ENCODE measurements around the gene FRMD4B. TPM values are rescaled to one million over a fixed set of nuclear protein-coding genes. Genes with fewer than 3 reads are reported as not detected.
"Not testable (repeated sequence)": the region's sequence is repeated elsewhere in the genome, so short reads cannot be mapped to it uniquely, and the experiment has no call there.

Gene FRMD4B
- total RNA-seq, 2 experiments from 2014 or later, result 41.2 to 41.4 TPM

DNA sequence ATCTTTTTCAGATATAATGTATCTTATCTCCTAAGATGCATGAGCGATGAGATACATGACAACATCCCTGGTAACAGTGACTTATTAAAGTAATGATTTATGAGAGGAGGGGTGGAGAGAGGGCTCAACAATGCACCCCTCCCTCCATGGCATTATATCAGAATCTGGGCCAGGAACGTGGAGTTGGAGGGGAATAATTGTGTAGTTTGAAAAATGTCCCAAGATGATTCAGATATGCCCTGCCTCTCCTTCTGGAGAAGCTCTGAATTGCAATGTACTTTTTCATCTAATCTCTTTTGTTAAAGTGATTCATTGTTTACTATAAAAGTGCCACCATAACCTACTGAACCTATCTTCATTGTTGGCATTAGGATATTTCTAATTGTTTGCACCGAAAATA lies 86.5 kb downstream of the FRMD4B start:
- CTCF ChIA-PET, result no interaction called here
- POLR2A ChIA-PET, result no interaction called here

DNA sequence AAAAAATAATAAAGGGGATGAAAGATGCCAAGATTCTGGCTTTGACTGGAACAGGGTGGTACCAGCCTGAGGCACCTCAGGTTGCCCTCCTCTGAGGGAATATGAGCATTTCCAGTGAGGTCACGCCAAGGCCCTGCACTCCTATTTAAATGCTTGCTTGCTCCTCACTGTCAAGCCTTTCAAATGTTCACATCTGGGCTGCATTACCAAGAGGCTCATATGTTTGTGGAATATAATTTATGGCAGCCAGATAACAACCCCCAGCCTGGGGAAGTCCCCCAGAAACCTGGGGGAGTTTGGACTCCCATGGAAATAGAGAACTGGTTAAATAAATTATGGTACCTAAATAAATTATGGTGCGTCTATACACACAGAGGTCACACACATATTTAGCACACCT lies 88.4 kb downstream of the FRMD4B start:
- ChIA-PET POLR2A (no interaction called here), CTCF (no interaction called here)

DNA sequence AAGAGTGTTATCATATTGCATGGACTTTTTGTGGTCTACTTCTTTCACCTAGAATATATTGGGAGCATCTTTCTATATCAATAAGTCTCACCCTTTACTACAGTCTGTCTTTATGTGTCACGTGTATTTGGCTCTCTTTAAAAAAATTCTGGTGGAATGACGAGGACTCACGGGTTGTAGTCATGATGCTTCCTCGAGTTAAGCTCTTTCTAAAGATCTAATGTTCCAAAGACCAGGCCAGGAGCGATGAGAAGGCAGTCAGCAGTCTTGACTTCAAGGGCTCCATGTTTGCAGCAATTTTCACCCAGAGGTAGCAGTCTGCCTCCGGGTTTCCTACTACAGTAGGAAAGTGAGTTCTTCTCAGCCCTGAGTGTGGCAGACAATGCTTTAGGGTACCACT lies 88.9 kb downstream of the FRMD4B start:
- POLR2A ChIA-PET, result no interaction called here
- CTCF ChIA-PET, result no interaction called here

DNA sequence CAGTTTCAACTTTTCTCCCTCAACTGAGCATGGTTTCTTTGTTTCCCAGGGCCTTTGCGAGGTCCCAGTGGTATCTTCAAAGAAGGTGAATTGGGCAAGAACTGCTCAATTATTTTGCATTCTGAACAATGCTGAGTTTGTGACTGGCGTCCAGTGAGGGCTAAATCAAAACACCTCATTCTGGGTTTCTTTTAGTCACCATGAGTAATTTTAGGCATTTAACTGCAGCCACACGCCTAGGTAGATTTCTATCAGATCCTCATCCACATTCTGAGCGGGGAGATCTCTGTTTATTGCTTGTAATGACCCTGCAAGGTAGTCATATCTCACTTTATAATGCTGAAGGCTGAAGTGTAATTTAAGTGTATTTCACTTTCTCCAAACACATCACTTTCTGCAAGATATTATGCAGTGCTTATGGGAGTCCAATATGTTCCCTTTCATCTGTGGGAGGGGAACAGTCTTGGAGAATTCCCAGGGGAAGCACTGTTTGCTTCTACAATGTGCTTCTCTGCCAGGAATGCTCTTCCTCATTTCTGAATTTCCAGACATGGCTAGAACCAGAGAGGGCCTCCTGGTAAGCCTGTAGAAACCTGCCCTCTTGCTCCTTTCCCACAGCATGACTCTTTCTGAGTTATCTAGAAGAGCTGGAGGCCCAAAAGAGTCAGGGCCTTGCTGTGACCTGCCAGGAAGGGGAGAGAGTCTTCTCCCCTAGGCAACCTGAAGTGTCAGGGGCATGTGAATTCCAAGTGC lies 91.7 kb downstream of the FRMD4B start:
- ChIA-PET CTCF (no interaction called here), POLR2A (no interaction called here)

DNA sequence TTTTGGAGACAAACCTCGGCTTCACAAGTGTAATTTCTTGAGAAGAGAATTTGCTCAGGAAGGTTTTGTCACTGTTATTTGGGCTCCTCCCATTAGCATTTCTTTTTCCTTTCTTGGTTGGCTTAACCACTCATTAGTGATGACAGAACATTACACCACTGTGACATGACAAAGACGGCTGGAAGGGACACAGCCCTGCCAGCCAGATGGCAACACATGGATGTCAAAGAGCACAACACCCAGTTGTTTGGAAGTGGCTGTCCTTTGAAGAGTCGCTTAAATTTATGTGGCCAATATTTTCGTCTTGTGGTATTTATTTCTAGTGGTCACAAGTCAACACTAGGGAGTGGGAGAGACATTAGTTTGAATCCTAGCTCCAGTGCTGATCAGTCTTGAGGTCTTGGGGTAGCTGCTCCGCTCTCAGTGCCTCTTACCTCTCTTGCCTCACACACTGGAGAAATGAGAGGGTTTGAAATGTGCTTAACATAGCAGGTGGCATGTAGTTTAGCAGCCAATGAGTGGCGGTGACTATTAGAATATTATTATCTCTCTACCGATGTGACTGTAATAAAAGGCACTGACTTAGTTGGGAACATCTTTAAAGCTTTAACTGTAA lies 92.8 kb downstream of the FRMD4B start:
- ChIA-PET POLR2A (no interaction called here), CTCF (interaction anchor here (0.6 kb wide), 1 partner anchor 29 kb away, joined by 3 read pairs; no protein-coding TSS in a partner anchor)

DNA sequence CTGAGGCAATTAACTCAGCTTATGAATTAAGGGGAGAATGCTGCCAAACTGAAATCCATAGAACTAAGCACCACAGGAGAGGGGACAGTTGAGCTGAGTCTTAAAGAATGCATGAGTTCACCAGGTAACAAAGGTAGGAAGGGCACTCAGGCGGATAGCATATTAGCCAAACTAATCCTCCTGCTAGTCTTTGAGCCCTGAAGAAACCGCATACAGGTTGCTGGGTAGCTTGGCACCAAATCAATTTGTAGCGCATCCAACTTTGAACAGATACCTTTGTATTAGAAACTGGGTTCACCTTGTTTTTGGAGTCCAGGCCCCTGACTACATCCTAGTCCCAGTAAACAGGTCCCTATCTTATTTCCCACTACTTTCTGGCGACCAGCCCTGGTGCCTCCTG lies 93.7 kb downstream of the FRMD4B start:
- ChIA-PET CTCF (no interaction called here), POLR2A (no interaction called here)

DNA sequence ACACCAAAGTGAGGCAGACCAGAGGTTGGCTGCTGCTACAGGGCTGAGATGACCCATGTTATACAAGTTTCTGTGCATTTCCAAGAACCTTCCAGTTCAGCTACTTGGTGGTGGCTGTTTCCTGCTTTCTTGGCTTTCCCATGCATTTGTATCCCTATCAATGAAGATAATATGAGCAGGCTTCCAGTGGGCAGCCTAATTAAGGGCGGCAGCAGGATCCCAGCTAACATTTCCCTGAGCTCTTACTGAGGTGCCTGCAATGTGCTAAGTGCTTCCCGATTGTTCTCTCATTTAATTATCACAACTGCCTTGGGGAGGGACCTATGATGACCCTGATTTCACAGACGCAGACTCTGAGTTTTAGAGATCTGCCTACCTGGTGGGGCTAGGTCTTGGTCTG lies 95.5 kb downstream of the FRMD4B start:
- CTCF ChIA-PET, result interaction anchor here (1.7 kb wide), 1 partner anchor 120 kb away, joined by 4 read pairs; no protein-coding TSS in a partner anchor
- POLR2A ChIA-PET, result no interaction called here

DNA sequence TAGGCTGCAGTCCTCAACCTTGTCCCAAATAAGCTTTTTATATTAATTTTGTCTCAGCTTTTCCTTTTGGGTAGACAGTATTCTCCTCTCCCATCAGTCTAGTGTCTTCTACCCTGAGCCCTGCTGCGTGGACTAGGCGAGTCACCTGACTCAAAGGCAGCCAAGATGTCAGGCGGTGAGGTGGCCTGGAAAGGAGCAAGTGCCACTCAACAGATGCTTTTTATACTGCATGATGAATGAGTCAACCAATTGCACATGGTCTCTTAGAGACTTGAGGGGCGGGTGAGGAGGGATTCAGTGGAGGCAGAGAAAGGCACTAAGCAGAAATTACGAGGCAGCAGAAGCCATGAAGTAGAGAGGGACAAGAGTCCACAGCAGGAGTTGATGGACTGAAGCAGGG lies 95.9 kb downstream of the FRMD4B start:
- ChIA-PET POLR2A (no interaction called here), CTCF (interaction anchor here (1.2 to 1.7 kb wide), 2 partner anchors 11 to 120 kb away, joined by 3 to 4 read pairs; no protein-coding TSS in a partner anchor)

DNA sequence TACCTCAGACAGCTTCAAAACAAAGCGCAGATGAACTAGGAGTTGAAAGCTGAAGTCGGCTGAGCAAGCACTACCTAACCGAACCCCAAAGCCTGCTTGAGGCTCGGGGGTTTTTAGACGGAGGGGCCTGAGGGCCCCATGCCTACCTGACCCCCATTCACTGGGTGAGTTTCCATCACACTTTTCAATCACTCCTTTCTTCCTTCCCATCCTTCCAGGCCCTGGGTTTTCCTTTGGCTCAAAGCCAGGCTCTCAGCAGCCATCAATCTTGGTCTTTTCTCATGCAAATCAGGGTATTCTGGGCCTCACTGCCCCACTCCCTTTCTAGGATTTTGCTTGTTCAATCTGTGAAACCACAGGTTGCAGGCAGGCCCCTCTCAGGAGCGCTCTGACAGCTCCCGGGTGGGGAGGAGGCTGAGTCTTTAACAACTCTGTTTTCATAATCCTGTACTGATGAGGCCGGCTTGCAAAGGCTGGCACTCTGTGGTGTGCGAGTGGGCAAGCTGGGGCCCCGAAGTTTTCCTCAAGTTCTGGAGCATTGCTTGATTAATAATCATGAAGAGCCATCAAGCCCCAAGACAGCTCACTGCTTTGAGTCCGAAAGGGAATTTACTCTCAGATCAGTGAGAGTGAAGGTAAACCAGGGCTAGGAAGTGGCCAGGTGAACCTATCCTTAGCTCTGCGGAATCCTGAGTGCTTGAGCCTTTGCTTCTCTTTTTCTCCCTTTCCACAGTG lies 97.6 kb downstream of the FRMD4B start:
- ChIA-PET CTCF (interaction anchor here (0.8 to 2.3 kb wide), 5 partner anchors 17 to 167 kb away, joined by 3 to 15 read pairs (median 4); no protein-coding TSS in a partner anchor), POLR2A (interaction anchor here (1.3 to 1.6 kb wide), 2 partner anchors 17 to 89 kb away, joined by 6 to 8 read pairs; no protein-coding TSS in a partner anchor)

DNA sequence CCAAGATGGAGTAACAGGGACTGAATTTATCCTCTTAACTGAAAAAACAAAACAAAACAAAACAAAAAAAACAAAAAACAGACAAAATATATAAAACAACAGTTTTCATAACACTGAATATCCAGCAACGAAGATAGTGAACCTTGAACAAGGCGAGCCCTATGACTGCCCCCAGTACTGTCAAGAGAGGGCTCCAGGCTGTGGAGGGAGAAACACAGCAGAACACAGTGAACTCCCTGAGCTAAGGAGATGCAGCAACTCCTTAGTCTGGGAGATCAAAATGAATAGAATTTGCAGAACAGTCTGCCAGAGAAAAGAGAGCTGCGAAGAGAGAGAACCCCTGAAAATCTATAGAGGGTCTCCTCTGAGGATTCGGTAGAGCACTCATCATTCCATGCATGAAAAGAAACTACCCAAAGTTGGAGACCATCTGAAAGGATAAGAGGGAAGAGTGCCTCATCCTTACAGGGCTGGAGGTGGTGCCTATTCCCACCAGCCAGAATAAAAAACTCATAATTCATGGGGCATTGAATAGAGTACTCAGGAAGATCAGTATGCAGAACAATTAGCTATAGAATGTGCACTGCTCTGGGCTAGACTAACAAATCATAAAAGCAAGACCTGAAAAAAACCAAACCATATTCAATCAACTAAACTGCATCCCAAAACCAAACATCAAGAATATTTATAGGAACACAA lies 101.8 kb downstream of the FRMD4B start:
- CTCF ChIA-PET, result no interaction called here
- POLR2A ChIA-PET, result interaction anchor here (0.5 to 0.6 kb wide), 3 partner anchors 20 to 101 kb away, joined by 4 to 8 read pairs (median 5); no protein-coding TSS in a partner anchor

DNA sequence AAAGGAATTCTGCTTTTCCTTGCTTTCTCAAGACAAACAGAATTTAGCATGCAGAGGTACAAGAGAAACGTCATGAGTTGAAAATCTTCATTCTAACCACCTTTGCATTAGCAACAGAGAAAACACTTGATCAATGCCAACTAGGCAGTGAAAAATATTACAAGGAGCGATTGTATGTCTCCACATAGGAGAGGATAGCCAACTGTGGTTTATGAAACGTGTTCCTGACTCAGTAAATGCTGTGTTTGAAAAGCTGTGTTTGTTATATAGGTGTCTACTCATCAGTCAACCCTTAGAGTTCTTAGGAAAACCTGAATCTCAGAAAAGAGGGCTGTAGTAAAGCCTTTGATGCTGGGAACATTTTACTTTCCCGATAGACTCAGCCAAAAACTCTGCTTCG lies 102.4 kb downstream of the FRMD4B start:
- ChIA-PET POLR2A (interaction anchor here (0.6 kb wide), 1 partner anchor 21 kb away, joined by 8 read pairs; no protein-coding TSS in a partner anchor), CTCF (interaction anchor here (1.2 to 2.1 kb wide), 2 partner anchors 22 to 77 kb away, joined by 3 to 15 read pairs; no protein-coding TSS in a partner anchor)

DNA sequence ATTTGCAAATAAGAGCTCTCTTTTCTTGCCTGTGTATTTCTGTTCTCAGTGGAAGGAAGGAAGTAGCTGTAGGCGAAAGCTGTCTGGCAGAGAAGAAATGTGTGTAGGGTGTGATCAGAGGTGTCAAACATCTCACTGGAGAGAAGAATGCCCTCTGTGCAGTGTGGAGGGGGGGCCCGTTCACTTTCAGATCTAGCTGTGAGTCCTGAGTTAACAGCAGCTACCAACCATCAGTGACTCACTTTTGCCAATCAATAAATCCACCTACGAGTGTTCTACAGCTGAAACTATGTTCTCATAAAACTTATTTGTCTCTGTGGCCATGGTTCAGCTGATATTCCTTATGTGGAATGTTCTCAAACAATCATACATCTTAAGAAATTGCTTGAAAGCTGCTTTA lies 103.7 kb downstream of the FRMD4B start:
- ChIA-PET CTCF (interaction anchor here (0.8 to 2.1 kb wide), 10 partner anchors 11 to 121 kb away, joined by 3 to 15 read pairs (median 4); no protein-coding TSS in a partner anchor), POLR2A (interaction anchor here (1.1 to 1.4 kb wide), 5 partner anchors 22 to 104 kb away, joined by 4 to 8 read pairs (median 7); no protein-coding TSS in a partner anchor)

DNA sequence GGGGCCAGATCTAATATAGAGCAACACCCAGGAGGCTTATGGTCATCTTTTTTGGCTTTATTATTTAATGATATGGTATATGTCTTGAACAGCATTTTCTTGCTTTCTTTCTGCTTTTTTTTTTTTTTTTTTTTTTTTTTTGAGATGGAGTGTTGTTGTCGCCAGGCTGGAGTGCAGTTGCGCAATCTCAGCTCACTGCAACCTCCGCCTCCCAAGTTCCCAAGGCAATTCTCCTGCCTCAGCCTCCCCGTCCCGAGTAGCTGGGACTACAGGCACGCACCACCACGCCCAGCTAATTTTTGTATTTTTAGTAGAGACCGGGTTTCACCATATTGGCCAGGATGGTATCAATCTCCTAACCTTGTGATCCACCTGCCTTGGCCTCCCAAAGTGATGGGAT lies 108.5 kb downstream of the FRMD4B start:
- POLR2A ChIA-PET, CTCF ChIA-PET: not testable (repeated sequence)

DNA sequence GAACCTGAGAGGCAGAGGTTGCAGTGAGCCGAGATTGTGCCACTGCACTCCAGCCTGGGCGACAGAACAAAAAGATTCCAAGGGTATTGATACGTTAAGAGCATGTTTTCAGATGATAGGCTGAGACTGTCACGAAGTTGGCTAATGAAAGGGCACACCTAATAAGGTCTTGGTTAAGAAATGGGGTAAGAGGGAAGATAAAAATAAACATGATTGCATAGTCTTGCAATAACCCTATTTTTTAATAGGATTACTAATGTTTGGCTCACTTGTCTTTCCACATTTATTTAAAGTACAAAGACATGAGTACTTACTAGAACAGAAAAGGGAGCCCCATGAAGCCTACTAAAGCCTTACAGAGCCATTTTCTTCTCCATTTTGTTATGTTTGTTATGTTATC lies 109.0 kb downstream of the FRMD4B start:
- POLR2A ChIA-PET, result no interaction called here
- CTCF ChIA-PET, result no interaction called here

DNA sequence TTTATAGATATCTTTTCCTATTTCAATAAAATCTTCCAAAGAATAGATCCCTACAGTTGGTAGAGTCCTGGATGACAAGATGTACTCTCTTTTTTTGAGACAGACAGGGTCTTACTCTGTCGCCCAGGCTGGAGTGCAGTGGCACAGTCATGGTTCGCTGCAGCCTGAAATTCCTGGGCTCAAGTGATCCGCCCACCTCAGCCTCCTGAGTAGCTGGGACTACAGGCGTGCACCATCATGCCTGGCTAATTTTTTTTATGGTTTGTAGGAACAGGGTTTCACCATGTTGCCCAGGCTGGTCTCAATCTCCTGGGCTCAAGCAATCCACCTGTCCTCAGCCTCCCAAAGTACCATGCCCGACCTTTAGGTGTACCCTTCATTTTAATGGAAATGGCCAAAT lies 109.7 kb downstream of the FRMD4B start:
- POLR2A ChIA-PET, CTCF ChIA-PET: not testable (repeated sequence)

DNA sequence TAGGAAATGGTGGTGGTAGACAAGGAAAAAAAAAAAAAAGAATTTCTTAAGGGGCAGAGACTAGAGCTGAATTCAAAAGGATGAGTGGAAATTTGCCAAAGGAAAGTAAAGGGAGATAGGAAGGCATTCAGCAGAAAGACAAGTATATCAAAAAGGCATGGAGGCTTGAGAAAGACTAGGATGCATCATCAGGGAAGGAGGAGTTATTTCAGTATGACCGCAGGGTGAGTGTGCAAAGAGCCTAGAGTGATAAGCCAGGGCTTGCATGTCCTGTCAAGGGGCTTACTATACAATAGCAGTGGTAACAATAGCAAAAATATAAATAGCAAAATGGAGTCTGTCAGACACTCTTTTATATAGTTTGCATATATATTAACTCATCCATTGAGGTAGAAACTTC lies 112.0 kb downstream of the FRMD4B start:
- ChIA-PET CTCF (no interaction called here), POLR2A (no interaction called here)

DNA sequence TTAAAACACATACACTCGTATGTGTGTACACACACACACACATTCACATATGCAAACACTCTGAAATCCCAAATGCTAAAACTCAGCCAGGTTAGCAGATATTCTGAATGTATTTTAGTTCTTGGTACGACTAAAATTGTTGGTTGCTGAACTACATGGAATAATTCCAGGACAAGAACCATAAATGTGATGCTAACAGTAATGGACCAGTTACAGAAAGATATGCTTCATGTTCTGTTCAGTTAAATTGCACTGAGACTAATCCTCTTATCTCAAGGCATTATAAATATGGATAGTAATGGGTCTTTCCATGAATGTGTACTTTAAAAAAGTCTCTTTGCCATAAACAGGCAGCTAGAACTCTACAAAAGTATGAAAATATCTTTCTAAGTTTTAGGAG lies 113.3 kb downstream of the FRMD4B start:
- ChIA-PET POLR2A (no interaction called here), CTCF (no interaction called here)

DNA sequence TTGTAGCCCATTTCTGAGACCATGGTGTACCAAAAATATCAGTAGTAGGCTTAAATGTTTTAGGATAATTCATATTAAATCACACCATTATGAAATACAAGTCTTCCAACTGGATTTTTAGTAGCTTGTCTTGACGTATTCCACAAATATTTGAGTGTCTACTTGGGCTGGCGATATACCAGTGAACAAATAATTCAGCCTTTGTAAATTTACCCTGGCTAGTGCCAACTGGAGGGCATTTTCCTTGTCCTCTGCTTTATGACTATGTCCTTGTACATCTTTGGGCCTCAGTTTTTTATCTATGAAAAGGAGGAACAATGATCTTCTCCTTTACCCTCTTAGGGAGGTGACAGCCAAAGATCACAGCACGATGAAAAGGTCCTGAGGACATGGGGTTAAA lies 114.8 kb downstream of the FRMD4B start:
- CTCF ChIA-PET, result interaction anchor here (1.0 kb wide), 1 partner anchor 11 kb away, joined by 3 read pairs; no protein-coding TSS in a partner anchor
- POLR2A ChIA-PET, result no interaction called here

DNA sequence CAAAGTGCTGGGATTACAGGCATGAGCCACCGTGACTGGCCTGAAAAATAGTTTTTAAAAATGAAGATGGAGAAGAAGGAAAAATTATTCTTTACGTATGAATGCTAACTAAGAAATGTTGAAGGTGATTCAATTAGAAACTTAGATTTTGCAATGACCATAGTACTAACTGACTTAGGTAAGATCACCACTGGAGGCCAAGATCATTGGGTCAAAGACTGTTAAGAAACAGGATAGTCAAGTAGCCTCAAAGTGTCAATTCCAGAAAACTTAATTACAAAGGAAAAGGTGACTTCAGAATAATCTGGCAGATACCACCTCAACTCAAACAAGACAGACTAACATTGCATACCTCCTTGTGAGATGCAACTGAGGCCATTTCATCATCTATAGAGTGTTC lies 119.3 kb downstream of the FRMD4B start:
- CTCF ChIA-PET, result no interaction called here
- POLR2A ChIA-PET, result no interaction called here

DNA sequence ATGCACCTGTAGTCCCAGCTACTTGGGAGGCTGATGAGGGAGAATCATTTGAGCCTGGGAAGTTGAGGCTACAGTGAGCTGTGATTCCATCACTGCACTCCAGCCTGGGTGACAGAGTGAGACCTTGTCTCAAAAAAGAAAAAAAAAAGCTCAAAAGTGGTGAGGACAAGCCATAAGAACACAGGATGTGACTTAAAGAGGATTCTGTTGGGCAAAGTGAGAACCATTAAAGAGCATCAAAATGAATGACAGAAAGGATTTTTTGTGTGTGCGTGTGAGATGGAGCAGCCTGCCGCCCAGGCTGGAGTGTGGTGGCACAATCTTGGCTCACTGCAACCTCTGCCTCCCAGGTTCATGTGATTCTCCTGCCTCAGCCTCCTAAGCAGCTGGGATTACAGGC lies 119.8 kb downstream of the FRMD4B start:
- CTCF ChIA-PET, POLR2A ChIA-PET: not testable (repeated sequence)
